GM19467 (cell line): ENCODE results near the gene DIDO1.

Experiments used
- ATAC-seq: cut with Tn5 transposase; IDR thresholded peaks from one replicate; pipeline ENCODE4 v1.9.1; 2021; ENCODE audit warnings: mild to moderate bottlenecking, moderate library complexity; ENCODE audit not compliant: unreplicated experiment

DIDO1 gene

GRCh38 chr20:62914436-62914835 is 11.9 kb downstream of the DIDO1 start:
- ATAC-seq, result no peak

- no peak for ATAC-seq
Measured at GRCh38 chr20:62913043-62913630, 13.2 kb downstream of the DIDO1 start.

- ATAC-seq, result no peak
Measured at GRCh38 chr20:62911701-62912280, 14.5 kb downstream of the DIDO1 start.

- ATAC-seq, result no peak
Measured at GRCh38 chr20:62910777-62911497, 15.4 kb downstream of the DIDO1 start.

GRCh38 chr20:62910217-62910766 is 16.0 kb downstream of the DIDO1 start:
- no peak for ATAC-seq

GRCh38 chr20:62908971-62909791 is 17.1 kb downstream of the DIDO1 start:
- no peak for ATAC-seq

GRCh38 chr20:62907384-62908317 is 18.7 kb downstream of the DIDO1 start:
- ATAC-seq, result no peak

- no peak for ATAC-seq
Measured at GRCh38 chr20:62906647-62907375, 19.5 kb downstream of the DIDO1 start.

GRCh38 chr20:62906209-62906608 is 20.1 kb downstream of the DIDO1 start:
- no peak for ATAC-seq

- ATAC-seq, result no peak
Measured at GRCh38 chr20:62905536-62906117, 20.7 kb downstream of the DIDO1 start.

GRCh38 chr20:62902926-62903615 is 23.2 kb downstream of the DIDO1 start:
- ATAC-seq, result no peak

- ATAC-seq, result no peak
Measured at GRCh38 chr20:62901891-62902290, 24.4 kb downstream of the DIDO1 start.

- no peak for ATAC-seq
Measured at GRCh38 chr20:62900692-62901584, 25.4 kb downstream of the DIDO1 start.

- peak; percentile 65 for ATAC-seq
Measured at GRCh38 chr20:62900052-62900691, 26.1 kb downstream of the DIDO1 start.

- ATAC-seq, result no peak
Measured at GRCh38 chr20:62899633-62900051, 26.7 kb downstream of the DIDO1 start.

GRCh38 chr20:62898970-62899632 is 27.2 kb downstream of the DIDO1 start:
- ATAC-seq, result no peak
